Endodermal cell (in vitro differentiated cells): Measurements from ENCODE around the gene SPRED2. TPM values are rescaled to one million over a fixed set of nuclear protein-coding genes. Genes with fewer than 3 reads are reported as not detected.

Source experiments
- DNase-seq: peaks from one replicate; pipeline ENCODE4 v3.0.0-alpha.2; 2017
- H3K27ac ChIP-seq: 2 replicates; pipeline ENCODE4 v1.5.1; 2013; ENCODE audit warnings: mild to moderate bottlenecking, low read depth, low read length, moderate library complexity
- H3K27me3 ChIP-seq: 2 replicates; pipeline ENCODE4 v1.6.1; 2013; ENCODE audit warnings: mild to moderate bottlenecking, low read length, moderate library complexity; ENCODE audit not compliant: insufficient read depth, control insufficient read depth, poor library complexity, severe bottlenecking
- H3K36me3 ChIP-seq: 2 replicates; pipeline ENCODE4 v1.7.0; 2013; ENCODE audit warnings: mild to moderate bottlenecking, low read length, moderate library complexity; ENCODE audit not compliant: control insufficient read depth, insufficient read depth
- H3K4me1 ChIP-seq: one replicate; pipeline ENCODE4 v1.7.0; 2013; ENCODE audit warnings: low read length; ENCODE audit not compliant: control insufficient read depth, insufficient read depth
- H3K4me3 ChIP-seq: 2 replicates; pipeline ENCODE4 v1.5.1; 2013; ENCODE audit warnings: mild to moderate bottlenecking, low read length, moderate library complexity
- H3K9ac ChIP-seq: 2 replicates; pipeline ENCODE4 v1.6.1; 2013; ENCODE audit warnings: mild to moderate bottlenecking, low read length, moderate library complexity; ENCODE audit not compliant: poor library complexity, severe bottlenecking; ENCODE audit errors: extremely low read depth
- H3K9me3 ChIP-seq: 2 replicates; pipeline ENCODE4 v1.6.1; 2013; ENCODE audit warnings: mild to moderate bottlenecking, low read length, moderate library complexity; ENCODE audit not compliant: control insufficient read depth
- H3K27ac Mint-ChIP-seq: 2 replicates; pipeline ENCODE4 v1.8.0; 2020; ENCODE audit warnings: mixed read lengths
- H3K27me3 Mint-ChIP-seq: 2 replicates; pipeline ENCODE4 v1.8.0; 2021; ENCODE audit warnings: mild to moderate bottlenecking, mixed read lengths; ENCODE audit not compliant: insufficient read depth
- H3K36me3 Mint-ChIP-seq: 2 replicates; pipeline ENCODE4 v1.8.0; 2020; ENCODE audit warnings: low read depth, mixed read lengths
- H3K4me1 Mint-ChIP-seq: 2 replicates; pipeline ENCODE4 v1.8.0; 2020; ENCODE audit warnings: mixed read lengths
- H3K4me3 Mint-ChIP-seq: 2 replicates; pipeline ENCODE4 v1.8.0; 2020; ENCODE audit warnings: mild to moderate bottlenecking, moderate library complexity, mixed read lengths
- H3K9me3 Mint-ChIP-seq: 2 replicates; pipeline ENCODE4 v1.8.0; 2020; ENCODE audit warnings: mild to moderate bottlenecking, mixed read lengths
- WGBS, 2 experiments: methylation state at CpG; one replicate each; pipeline versions ENCODE4 v1.1.5 to v1.1.7; 2013; ENCODE audit warnings: missing lambda C conversion rate in 2 of 2, mixed read lengths in 1 of 2; ENCODE audit not compliant: insufficient coverage in 1 of 2, insufficient read length in 1 of 2; 5-methylcytosine and 5-hydroxymethylcytosine counted together
- total RNA-seq, 2 donors: library from RNA; stranded (reverse); fragmentation: NEBNext Ultra II Directional in 1 of 2; extraction: Animal tissue kit (Norgen Biotek cat#: 25700) in 1 of 2; gene quantifications; 2 replicates in 1 of 2; 3 replicates in 1 of 2; pipeline ENCODE4 v1.2.1, GENCODE V29; 2021
- TF ChIP-seq, protein P1 (sequence below): fragments of 200-600 bp; sonication (generic); conservative IDR thresholded peaks from 2 replicates; pipeline ENCODE4 v1.5.0; 2021; ENCODE audit warnings: antibody characterized with exemption, mild to moderate bottlenecking

Gene SPRED2
- total RNA-seq, 2 donors from 2014 or later, result 60.3 to 70.1 TPM

DNA sequence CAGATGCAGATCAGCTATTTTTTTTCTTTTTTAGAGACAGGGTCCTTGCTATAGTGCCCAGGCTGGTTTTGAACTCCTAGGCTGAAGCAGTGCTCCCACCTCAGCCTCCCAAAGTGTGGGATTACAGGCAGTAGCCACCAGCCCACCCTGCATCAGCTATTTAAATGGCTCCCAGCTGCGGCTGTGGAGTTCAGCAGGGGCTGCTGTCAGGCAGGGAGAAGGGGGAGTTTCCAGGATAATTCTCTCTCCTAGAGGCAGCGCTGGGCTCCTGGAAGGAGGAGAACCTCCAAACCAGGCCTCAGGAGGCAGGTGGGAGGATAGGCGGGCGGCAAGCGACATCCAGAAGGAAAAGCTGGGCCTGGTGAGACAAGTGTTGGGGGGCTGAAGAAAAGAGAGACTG, 139.0 kb downstream of the SPRED2 start:
- no peak overlapping the region for H3K4me3 ChIP-seq
- no peaks in the 10 kb centered on the region for H3K9me3 ChIP-seq
- Mint-ChIP-seq H3K4me1 (peaks cover 26% of the 10 kb centered on the region), H3K27me3 (peaks cover 2% of the 10 kb centered on the region), H3K27ac (no peak overlapping the region), H3K9me3 (no peaks in the 10 kb centered on the region), H3K4me3 (no peak overlapping the region), H3K36me3 (no peaks in the 10 kb centered on the region)
- 90 to 100% methylated on average over 3 to 5 of the region's 5 CpGs for WGBS, 2 experiments
- no peak overlapping the region for H3K27ac ChIP-seq
- H3K36me3 ChIP-seq, result no peaks in the 10 kb centered on the region
- DNase-seq, result peak; percentile 49
- peaks cover 8% of the 10 kb centered on the region for H3K4me1 ChIP-seq
- no peaks in the 10 kb centered on the region for H3K27me3 ChIP-seq
- TF ChIP-seq, protein P1, sequence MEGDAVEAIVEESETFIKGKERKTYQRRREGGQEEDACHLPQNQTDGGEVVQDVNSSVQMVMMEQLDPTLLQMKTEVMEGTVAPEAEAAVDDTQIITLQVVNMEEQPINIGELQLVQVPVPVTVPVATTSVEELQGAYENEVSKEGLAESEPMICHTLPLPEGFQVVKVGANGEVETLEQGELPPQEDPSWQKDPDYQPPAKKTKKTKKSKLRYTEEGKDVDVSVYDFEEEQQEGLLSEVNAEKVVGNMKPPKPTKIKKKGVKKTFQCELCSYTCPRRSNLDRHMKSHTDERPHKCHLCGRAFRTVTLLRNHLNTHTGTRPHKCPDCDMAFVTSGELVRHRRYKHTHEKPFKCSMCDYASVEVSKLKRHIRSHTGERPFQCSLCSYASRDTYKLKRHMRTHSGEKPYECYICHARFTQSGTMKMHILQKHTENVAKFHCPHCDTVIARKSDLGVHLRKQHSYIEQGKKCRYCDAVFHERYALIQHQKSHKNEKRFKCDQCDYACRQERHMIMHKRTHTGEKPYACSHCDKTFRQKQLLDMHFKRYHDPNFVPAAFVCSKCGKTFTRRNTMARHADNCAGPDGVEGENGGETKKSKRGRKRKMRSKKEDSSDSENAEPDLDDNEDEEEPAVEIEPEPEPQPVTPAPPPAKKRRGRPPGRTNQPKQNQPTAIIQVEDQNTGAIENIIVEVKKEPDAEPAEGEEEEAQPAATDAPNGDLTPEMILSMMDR, result no peak
- no peak overlapping the region for H3K9ac ChIP-seq

DNA sequence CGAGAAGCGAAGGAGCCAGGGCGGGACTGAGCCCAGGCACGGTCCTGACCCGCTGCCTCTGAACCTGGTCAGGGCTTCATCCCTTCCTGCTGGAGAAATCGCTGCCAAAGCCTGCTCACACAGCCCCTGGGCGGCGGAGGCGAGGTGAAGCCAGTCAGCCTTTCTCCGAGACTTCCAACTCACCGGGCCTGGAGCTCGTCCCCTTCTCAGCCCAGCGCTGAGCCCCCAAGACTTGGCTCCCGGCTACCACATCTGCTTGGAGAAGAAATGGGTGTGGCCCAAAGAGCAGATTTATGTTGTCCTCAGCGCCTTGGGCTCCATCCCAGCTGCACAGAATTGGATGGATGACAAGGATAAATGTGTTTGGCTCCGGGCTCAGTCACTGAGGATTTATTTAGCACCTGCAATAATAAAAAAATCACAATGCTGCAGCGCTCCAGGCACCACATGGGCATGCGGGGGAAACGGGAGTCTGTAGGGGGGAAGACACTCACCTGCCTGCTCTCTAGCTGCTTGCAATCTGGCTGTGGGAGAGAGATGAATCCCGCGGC, 139.9 kb downstream of the SPRED2 start:
- H3K4me1 ChIP-seq, result peaks cover 8% of the 10 kb centered on the region
- no peaks in the 10 kb centered on the region for H3K36me3 Mint-ChIP-seq
- no peaks in the 10 kb centered on the region for H3K9me3 Mint-ChIP-seq
- TF ChIP-seq, protein P1, result no peak
- no peaks in the 10 kb centered on the region for H3K27me3 ChIP-seq
- H3K27me3 Mint-ChIP-seq, result peaks cover 8% of the 10 kb centered on the region
- H3K4me3 ChIP-seq, result no peak overlapping the region
- no peak overlapping the region for H3K27ac Mint-ChIP-seq
- no peak overlapping the region for H3K27ac ChIP-seq
- H3K4me1 Mint-ChIP-seq, result peaks cover 26% of the 10 kb centered on the region
- DNase-seq, result no peak
- no peaks in the 10 kb centered on the region for H3K9me3 ChIP-seq
- WGBS, 2 experiments, result 91 to 92% methylated on average over 19 to 21 of the region's 21 CpGs
- no peak overlapping the region for H3K4me3 Mint-ChIP-seq
- no peak overlapping the region for H3K9ac ChIP-seq
- no peaks in the 10 kb centered on the region for H3K36me3 ChIP-seq

DNA sequence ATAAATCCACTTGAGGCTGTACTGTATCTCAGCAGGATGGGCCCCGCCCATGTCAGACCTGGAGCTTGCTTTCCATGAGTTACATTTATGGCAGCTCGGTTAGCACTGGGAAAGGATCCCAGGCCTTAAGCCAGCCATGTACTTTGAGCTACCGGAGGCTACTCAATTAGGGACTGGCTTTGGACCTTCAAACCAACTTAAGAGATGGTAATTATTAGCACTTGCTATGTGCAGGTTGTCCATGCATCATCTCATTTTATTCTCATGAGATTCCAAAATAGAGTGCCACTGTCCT, 140.3 kb downstream of the SPRED2 start:
- Histone ChIP-seq H3K27me3 (no peaks in the 10 kb centered on the region), H3K4me3 (no peak overlapping the region), H3K9ac (no peak overlapping the region), H3K9me3 (no peaks in the 10 kb centered on the region), H3K36me3 (no peaks in the 10 kb centered on the region), H3K27ac (no peak overlapping the region), H3K4me1 (peaks cover 8% of the 10 kb centered on the region)
- DNase-seq, result no peak
- TF ChIP-seq, protein P1, result no peak
- peaks cover 26% of the 10 kb centered on the region for H3K4me1 Mint-ChIP-seq
- 90 to 93% methylated on average over 3 of the region's 3 CpGs for WGBS, 2 experiments
- H3K9me3 Mint-ChIP-seq, result no peaks in the 10 kb centered on the region
- H3K27ac Mint-ChIP-seq, result no peak overlapping the region
- peaks cover 11% of the 10 kb centered on the region for H3K27me3 Mint-ChIP-seq
- no peaks in the 10 kb centered on the region for H3K36me3 Mint-ChIP-seq
- no peak overlapping the region for H3K4me3 Mint-ChIP-seq
